GM12875 (cell line): ENCODE measurements around the gene OR4F6.
"Not testable (repeated sequence)": the region's sequence is repeated elsewhere in the genome, so short reads cannot be mapped to it uniquely, and the experiment has no call there.

Experiments
- H3K4me3 ChIP-seq: one replicate; pipeline ENCODE4 v1.5.1; 2011; ENCODE audit warnings: low read depth, low read length, control low read depth
- CTCF ChIP-seq: IDR thresholded peaks from 2 replicates; pipeline ENCODE4 v1.5.1; 2011; ENCODE audit warnings: low read depth, mild to moderate bottlenecking, control low read depth, inconsistent platforms, low read length, moderate library complexity, borderline replicate concordance; ENCODE audit not compliant: insufficient read depth

The OR4F6 gene

GRCh38 chr15:101781928-101782327 is 21.4 kb upstream of the OR4F6 start:
- no peak overlapping the region for H3K4me3 ChIP-seq
- no peak for TF ChIP-seq CTCF

DNA sequence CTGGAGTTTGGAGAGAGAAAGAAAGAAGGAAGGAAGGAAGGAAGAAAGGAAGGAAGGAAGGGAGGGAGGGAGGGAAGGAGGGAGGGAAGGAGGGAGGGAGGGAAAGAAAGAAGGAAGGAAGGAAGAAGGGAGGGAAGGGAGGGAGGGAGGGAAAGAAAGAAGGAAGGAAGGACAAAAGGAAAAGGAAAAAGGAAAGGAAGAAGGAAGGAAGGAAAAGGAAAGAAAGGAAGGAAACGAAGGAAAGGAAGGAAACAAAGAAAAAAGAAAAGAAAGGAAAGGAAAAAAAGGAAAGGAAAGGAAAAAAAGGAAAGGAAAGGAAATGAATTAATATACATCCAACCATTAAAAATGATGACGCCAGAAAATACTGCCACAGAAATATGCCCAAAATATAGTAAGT is 18.7 kb upstream of the OR4F6 start:
- TF ChIP-seq CTCF: no peak
- no peak overlapping the region for H3K4me3 ChIP-seq

DNA sequence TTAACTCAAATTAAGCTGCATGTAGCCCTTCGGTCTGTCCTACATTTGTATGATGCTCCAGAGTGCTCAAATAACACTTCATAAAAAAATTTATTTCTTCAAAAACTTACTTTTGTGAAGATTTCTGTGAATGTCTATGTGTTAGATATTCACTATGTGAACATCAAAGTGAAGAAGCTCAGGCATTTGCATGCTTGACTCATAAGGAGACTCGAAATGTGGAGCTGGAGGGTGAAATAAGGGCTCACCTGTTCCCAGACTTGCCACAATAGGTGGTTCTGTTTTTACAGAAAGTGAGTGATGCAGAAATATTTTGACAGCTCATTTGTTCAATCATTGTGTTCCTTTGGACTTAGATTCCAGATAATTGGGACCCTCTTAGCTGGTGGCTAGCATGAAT is 16.9 kb upstream of the OR4F6 start:
- not testable (repeated sequence) for H3K4me3 ChIP-seq

DNA sequence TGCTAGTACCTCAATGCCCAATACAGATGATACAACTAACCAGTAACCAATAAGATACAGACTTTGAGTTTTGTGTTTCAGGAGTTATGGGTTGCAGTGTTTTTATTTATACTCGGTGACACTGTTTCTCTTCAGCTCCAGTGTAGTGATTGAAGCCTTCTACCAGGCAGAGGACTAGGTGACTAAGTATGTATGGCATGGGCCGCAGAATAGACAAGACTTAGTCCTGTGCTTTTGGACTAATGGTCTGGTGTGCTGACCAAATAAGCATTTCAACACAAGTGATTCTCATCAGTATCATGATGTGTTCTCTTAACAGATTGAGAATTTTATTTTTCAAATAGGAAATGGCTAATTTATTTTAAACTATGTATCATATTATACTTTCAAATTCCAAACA is 15.3 kb upstream of the OR4F6 start:
- H3K4me3 ChIP-seq: not testable (repeated sequence)

DNA sequence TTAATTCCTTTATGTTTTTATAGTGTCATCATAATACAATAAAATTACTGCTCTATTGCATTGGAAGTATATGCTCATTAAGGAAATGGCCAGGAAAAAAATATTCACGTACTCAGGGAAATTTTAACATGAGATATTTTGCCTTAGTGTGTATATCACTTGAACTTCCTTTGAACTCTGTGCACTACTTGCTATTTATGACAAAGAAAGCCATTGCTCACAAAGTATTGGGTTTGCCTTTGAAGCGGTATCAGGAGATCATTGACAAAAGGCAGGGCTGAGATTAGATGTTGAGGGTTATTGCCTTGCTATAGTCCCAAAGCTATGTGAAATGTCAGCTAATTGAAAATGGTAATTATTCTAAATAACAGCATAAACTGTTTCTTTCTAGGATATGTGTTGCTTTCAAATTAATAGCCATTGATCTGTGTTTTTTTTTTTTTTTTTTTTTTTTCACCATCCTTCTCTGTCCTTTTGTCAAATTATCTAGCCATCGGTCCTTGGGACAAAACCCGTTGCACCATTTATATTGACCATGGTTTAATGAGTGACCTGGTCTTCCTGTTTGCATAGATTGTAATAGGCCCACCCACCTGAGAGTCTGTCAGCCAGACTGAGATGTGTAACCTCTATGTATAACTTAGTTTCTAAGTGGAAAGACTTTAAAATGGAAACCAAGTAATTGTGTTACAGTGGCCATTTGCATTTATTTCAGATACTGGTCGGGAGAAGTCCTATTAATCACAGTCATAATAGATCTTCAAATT is 14.6 kb upstream of the OR4F6 start:
- H3K4me3 ChIP-seq: not testable (repeated sequence)

DNA sequence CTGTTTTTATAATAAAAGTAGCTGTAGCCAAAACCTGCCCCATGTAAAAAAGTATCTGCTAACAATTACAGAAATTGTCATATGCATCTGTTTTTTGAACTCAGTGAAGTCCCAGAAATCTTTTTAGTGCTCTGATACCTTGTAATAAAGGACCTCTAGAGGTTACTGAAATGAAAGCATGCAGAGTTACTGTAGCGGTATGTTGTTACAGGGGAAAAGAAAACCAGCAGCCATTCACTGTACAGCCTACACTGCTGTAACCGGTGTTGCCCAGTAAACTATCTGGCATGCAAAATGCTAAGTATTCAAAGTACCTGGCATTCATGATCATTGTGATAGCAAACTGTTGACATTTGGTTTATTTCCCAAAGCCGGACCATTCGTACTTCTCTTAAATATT is 12.6 kb upstream of the OR4F6 start:
- not testable (repeated sequence) for H3K4me3 ChIP-seq

GRCh38 chr15:101793981-101794380 is 9.3 kb upstream of the OR4F6 start:
- H3K4me3 ChIP-seq: not testable (repeated sequence)

- TF ChIP-seq CTCF: no peak
These were observed 7.9 kb upstream of the OR4F6 start for GRCh38 chr15:101795455-101795854.

DNA sequence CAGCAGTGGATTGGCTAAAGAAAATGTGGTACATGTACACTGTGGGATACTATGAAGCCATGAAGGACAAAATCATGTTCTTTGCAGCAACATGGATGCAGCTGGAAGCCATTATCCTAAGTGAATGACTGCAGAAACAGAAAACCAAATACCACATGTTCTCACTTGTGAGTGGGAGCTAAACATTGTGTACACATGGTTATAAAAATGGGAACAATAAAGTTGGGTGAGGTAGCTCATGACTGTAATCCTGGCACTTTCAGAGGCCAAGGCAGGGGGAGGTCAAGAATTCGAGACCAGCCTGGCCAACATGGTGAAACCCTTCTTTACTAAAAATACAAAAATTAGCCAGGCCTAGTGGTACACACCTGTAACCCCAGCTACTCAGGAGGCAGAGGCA is 3.6 kb upstream of the OR4F6 start:
- TF ChIP-seq CTCF: no peak
- H3K4me3 ChIP-seq: no peak overlapping the region

More at GRCh38 chr15:101795455-101795854, 7.9 kb upstream of the OR4F6 start:
- H3K4me3 ChIP-seq: no peak overlapping the region

DNA sequence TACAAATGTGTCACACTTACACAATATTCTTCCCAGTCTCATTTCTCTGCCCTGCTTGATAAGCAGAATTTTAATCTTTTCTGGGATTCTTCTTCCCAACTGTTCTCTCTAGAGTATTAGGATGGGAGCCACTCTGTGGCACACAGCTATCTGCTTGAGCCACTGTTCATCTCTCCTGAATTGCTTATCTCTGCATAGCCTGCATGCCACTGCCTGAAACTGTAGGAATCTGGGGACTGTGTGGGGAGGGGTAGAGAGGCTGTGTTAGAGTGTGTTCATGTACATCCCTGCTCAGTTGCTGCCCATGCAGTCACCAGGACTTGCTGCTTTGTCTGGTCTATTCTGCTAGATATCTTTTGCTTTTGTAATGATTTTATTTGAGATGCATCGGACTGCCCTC is 2.3 kb upstream of the OR4F6 start:
- H3K4me3 ChIP-seq: no peak overlapping the region
- no peak for TF ChIP-seq CTCF
